Activated T-helper 2 cell treated with anti-CD3 and anti-CD28 coated beads, Interferon-gamma antibody, Interleukin-2, Interleukin-4, amounts not matched to agents 10 μg/mL and 5 μg/mL and 100 μg/mL, durations not matched to agents 14 hours and 24 hours and 36 hours (primary cell): Measurements from ENCODE around the gene PARD3. TPM values are rescaled to one million over a fixed set of nuclear protein-coding genes. Genes with fewer than 3 reads are reported as not detected.
"Not testable (repeated sequence)": the region's sequence is repeated elsewhere in the genome, so short reads cannot be mapped to it uniquely, and the experiment has no call there.

ENCODE experiments used
- DNase-seq: peaks from one replicate; pipeline ENCODE4 v3.0.0; 2021; ENCODE audit warnings: low spot score
- H3K27ac Mint-ChIP-seq: one replicate; pipeline ENCODE4 v1.8.0; 2021; ENCODE audit warnings: mixed read lengths
- H3K27me3 Mint-ChIP-seq: one replicate; pipeline ENCODE4 v1.8.0; 2021; ENCODE audit warnings: low read depth, mixed read lengths
- H3K36me3 Mint-ChIP-seq: one replicate; pipeline ENCODE4 v1.8.0; 2021; ENCODE audit warnings: low read depth, mixed read lengths
- H3K4me1 Mint-ChIP-seq: one replicate; pipeline ENCODE4 v1.8.0; 2021; ENCODE audit warnings: low read depth, mixed read lengths
- H3K4me3 Mint-ChIP-seq: one replicate; pipeline ENCODE4 v1.8.0; 2021; ENCODE audit warnings: low read depth, mild to moderate bottlenecking, moderate library complexity, mixed read lengths
- H3K9me3 Mint-ChIP-seq: one replicate; pipeline ENCODE4 v1.8.0; 2021; ENCODE audit warnings: mixed read lengths
- intact Hi-C: fragments of 100-400 bp; cut with micrococcal nuclease; formaldehyde crosslinking; loops from one replicate; pipeline ENCODE4 v1.15.1; 2023
- total RNA-seq: library from RNA; stranded (reverse); gene quantifications from 2 replicates; pipeline ENCODE4 v1.2.3, GENCODE V29; 2022

Gene PARD3
- total RNA-seq, 1 donor from 2014 or later: 1.4 TPM

- H3K4me3 Mint-ChIP-seq, H3K27ac Mint-ChIP-seq, H3K9me3 Mint-ChIP-seq, H3K4me1 Mint-ChIP-seq, DNase-seq, H3K36me3 Mint-ChIP-seq, intact Hi-C loops, H3K27me3 Mint-ChIP-seq: not testable (repeated sequence)
Measured at GRCh38 chr10:34843470-34843869, 28.4 kb upstream of the PARD3 start.

GRCh38 chr10:34838366-34838900 lies 23.3 kb upstream of the PARD3 start:
- Mint-ChIP-seq H3K27me3 (no peaks in the 10 kb centered on the region), H3K9me3 (no peaks in the 10 kb centered on the region), H3K27ac (no peak overlapping the region), H3K4me1 (no peaks in the 10 kb centered on the region), H3K36me3 (no peaks in the 10 kb centered on the region), H3K4me3 (no peak overlapping the region)
- no peak for DNase-seq
- intact Hi-C loops: no loop called here

GRCh38 chr10:34835908-34836508 lies 20.9 kb upstream of the PARD3 start:
- no peak for DNase-seq
- no peaks in the 10 kb centered on the region for H3K4me1 Mint-ChIP-seq
- H3K4me3 Mint-ChIP-seq: no peak overlapping the region
- no peak overlapping the region for H3K27ac Mint-ChIP-seq
- intact Hi-C loops: no loop called here
- H3K27me3 Mint-ChIP-seq: no peaks in the 10 kb centered on the region
- H3K36me3 Mint-ChIP-seq: no peaks in the 10 kb centered on the region
- no peaks in the 10 kb centered on the region for H3K9me3 Mint-ChIP-seq

- peaks cover 2% of the 10 kb centered on the region for H3K4me1 Mint-ChIP-seq
- DNase-seq: no peak
- H3K27ac Mint-ChIP-seq: no peak overlapping the region
- H3K4me3 Mint-ChIP-seq: no peak overlapping the region
- no peaks in the 10 kb centered on the region for H3K9me3 Mint-ChIP-seq
- H3K36me3 Mint-ChIP-seq: no peaks in the 10 kb centered on the region
- intact Hi-C loops: no loop called here
- H3K27me3 Mint-ChIP-seq: peaks cover 2% of the 10 kb centered on the region
Measured at GRCh38 chr10:34834274-34834673, 19.2 kb upstream of the PARD3 start.

- Mint-ChIP-seq H3K4me1 (peaks cover 2% of the 10 kb centered on the region), H3K36me3 (no peaks in the 10 kb centered on the region), H3K4me3 (no peak overlapping the region), H3K27me3 (peaks cover 3% of the 10 kb centered on the region), H3K9me3 (no peaks in the 10 kb centered on the region), H3K27ac (no peak overlapping the region)
- no peak for DNase-seq
- intact Hi-C loops: no loop called here
Measured at GRCh38 chr10:34830217-34830822, 15.2 kb upstream of the PARD3 start.

GRCh38 chr10:34826857-34827766 lies 12.0 kb upstream of the PARD3 start:
- peaks cover 6% of the 10 kb centered on the region for H3K27me3 Mint-ChIP-seq
- intact Hi-C loops: no loop called here
- no peak overlapping the region for H3K4me3 Mint-ChIP-seq
- no peaks in the 10 kb centered on the region for H3K9me3 Mint-ChIP-seq
- H3K4me1 Mint-ChIP-seq: peaks cover 2% of the 10 kb centered on the region
- H3K27ac Mint-ChIP-seq: no peak overlapping the region
- no peak for DNase-seq
- H3K36me3 Mint-ChIP-seq: no peaks in the 10 kb centered on the region

GRCh38 chr10:34826221-34826620 lies 11.1 kb upstream of the PARD3 start:
- intact Hi-C loops: no loop called here
- Mint-ChIP-seq H3K4me1 (peaks cover 2% of the 10 kb centered on the region), H3K36me3 (no peaks in the 10 kb centered on the region), H3K9me3 (no peaks in the 10 kb centered on the region), H3K27ac (no peak overlapping the region), H3K27me3 (peaks cover 6% of the 10 kb centered on the region), H3K4me3 (no peak overlapping the region)
- DNase-seq: no peak

- Mint-ChIP-seq H3K4me3 (no peak overlapping the region), H3K4me1 (peaks cover 2% of the 10 kb centered on the region), H3K27me3 (peaks cover 4% of the 10 kb centered on the region), H3K27ac (no peak overlapping the region), H3K36me3 (no peaks in the 10 kb centered on the region), H3K9me3 (no peaks in the 10 kb centered on the region)
- no peak for DNase-seq
- intact Hi-C loops: no loop called here
Measured at GRCh38 chr10:34825414-34825813, 10.3 kb upstream of the PARD3 start.

- H3K4me3 Mint-ChIP-seq: no peak overlapping the region
- H3K27ac Mint-ChIP-seq: no peak overlapping the region
- intact Hi-C loops: no loop called here
- peaks cover 4% of the 10 kb centered on the region for H3K27me3 Mint-ChIP-seq
- no peaks in the 10 kb centered on the region for H3K9me3 Mint-ChIP-seq
- no peaks in the 10 kb centered on the region for H3K4me1 Mint-ChIP-seq
- no peak for DNase-seq
- H3K36me3 Mint-ChIP-seq: no peaks in the 10 kb centered on the region
Measured at GRCh38 chr10:34824870-34825269, 9.8 kb upstream of the PARD3 start.

- H3K27ac Mint-ChIP-seq: no peak overlapping the region
- H3K4me3 Mint-ChIP-seq: no peak overlapping the region
- H3K36me3 Mint-ChIP-seq: no peaks in the 10 kb centered on the region
- intact Hi-C loops: no loop called here
- peaks cover 19% of the 10 kb centered on the region for H3K27me3 Mint-ChIP-seq
- H3K4me1 Mint-ChIP-seq: no peaks in the 10 kb centered on the region
- DNase-seq: no peak
- no peaks in the 10 kb centered on the region for H3K9me3 Mint-ChIP-seq
Measured at GRCh38 chr10:34821587-34822585, 6.8 kb upstream of the PARD3 start.

- Mint-ChIP-seq H3K4me1 (peaks cover 4% of the 10 kb centered on the region), H3K4me3 (no peak overlapping the region), H3K9me3 (no peaks in the 10 kb centered on the region), H3K36me3 (no peaks in the 10 kb centered on the region), H3K27ac (no peak overlapping the region), H3K27me3 (peaks cover 44% of the 10 kb centered on the region)
- DNase-seq: no peak
- intact Hi-C loops: no loop called here
Measured at GRCh38 chr10:34817586-34817985, 2.5 kb upstream of the PARD3 start.

- Mint-ChIP-seq H3K4me1 (peaks cover 4% of the 10 kb centered on the region), H3K27me3 (peaks cover 49% of the 10 kb centered on the region), H3K4me3 (no peak overlapping the region), H3K36me3 (no peaks in the 10 kb centered on the region), H3K9me3 (no peaks in the 10 kb centered on the region), H3K27ac (no peak overlapping the region)
- intact Hi-C loops: no loop called here
- no peak for DNase-seq
Measured at GRCh38 chr10:34817054-34817453, 2.0 kb upstream of the PARD3 start.
